GM23338 (cell line): ENCODE measurements around the gene UBXN10. TPM values are rescaled to one million over a fixed set of nuclear protein-coding genes. Genes with fewer than 3 reads are reported as not detected.

Source experiments
- ATAC-seq: fragments of 200-7000 bp; cut with Tn5 transposase; 3 replicates; pipeline ENCODE4 v1.9.1; 2020
- DNase-seq: peaks from one replicate; pipeline ENCODE4 v3.0.0-alpha.2; 2015; ENCODE audit warnings: low spot score
- H2AFZ ChIP-seq: fragments of 200-600 bp; sonication (generic); 2 replicates; pipeline ENCODE4 v1.8.0; 2016; ENCODE audit warnings: antibody characterized with exemption, mild to moderate bottlenecking, moderate library complexity
- H3F3A ChIP-seq: fragments of 200-600 bp; sonication (generic); replicated peaks from 2 replicates; pipeline ENCODE4 v1.8.0; 2017; ENCODE audit warnings: antibody characterized with exemption, mixed run types, low read depth
- H3K27ac ChIP-seq: fragments of 200-600 bp; sonication (generic); 2 replicates; pipeline ENCODE4 v1.6.1; 2016; ENCODE audit warnings: low read depth
- H3K27me3 ChIP-seq: fragments of 200-600 bp; sonication (generic); 2 replicates; pipeline ENCODE4 v1.8.0; 2016; ENCODE audit warnings: mild to moderate bottlenecking, mixed run types, moderate library complexity; ENCODE audit not compliant: insufficient read depth
- H3K36me3 ChIP-seq: fragments of 200-600 bp; sonication (generic); 2 replicates; pipeline ENCODE4 v1.8.0; 2016; ENCODE audit warnings: mild to moderate bottlenecking; ENCODE audit not compliant: insufficient read depth
- H3K4me1 ChIP-seq: fragments of 200-600 bp; sonication (generic); 2 replicates; pipeline ENCODE4 v1.8.0; 2016; ENCODE audit warnings: mild to moderate bottlenecking, moderate library complexity; ENCODE audit not compliant: insufficient read depth
- H3K4me2 ChIP-seq: fragments of 200-600 bp; sonication (generic); 2 replicates; pipeline ENCODE4 v1.7.1; 2017; ENCODE audit warnings: mixed run types
- H3K4me3 ChIP-seq: fragments of 200-600 bp; sonication (generic); 2 replicates; pipeline ENCODE4 v1.6.1; 2016; ENCODE audit warnings: mixed run types
- H3K79me2 ChIP-seq: fragments of 200-600 bp; sonication (generic); replicated peaks from 2 replicates; pipeline ENCODE4 v1.8.0; 2017; ENCODE audit warnings: mild to moderate bottlenecking; ENCODE audit not compliant: insufficient read depth
- H3K9me2 ChIP-seq: fragments of 200-600 bp; sonication (generic); 2 replicates; pipeline ENCODE4 v1.8.0; 2017; ENCODE audit not compliant: insufficient read depth
- H4K20me1 ChIP-seq: fragments of 200-600 bp; sonication (generic); replicated peaks from 2 replicates; pipeline ENCODE4 v1.8.0; 2017; ENCODE audit warnings: mild to moderate bottlenecking; ENCODE audit not compliant: insufficient read depth
- H3K27ac Mint-ChIP-seq: 2 replicates; pipeline ENCODE4 v1.8.0; 2020; ENCODE audit warnings: inconsistent platforms, mild to moderate bottlenecking, moderate library complexity, mixed read lengths
- H3K27me3 Mint-ChIP-seq: 3 replicates; pipeline ENCODE4 v1.8.0; 2022; ENCODE audit warnings: low read depth, mild to moderate bottlenecking, moderate library complexity, mixed read lengths, inconsistent platforms; ENCODE audit not compliant: insufficient read depth, poor library complexity
- H3K36me3 Mint-ChIP-seq: 3 replicates; pipeline ENCODE4 v1.8.0; 2021; ENCODE audit warnings: low read depth, mild to moderate bottlenecking, inconsistent platforms, moderate library complexity, mixed read lengths
- H3K4me1 Mint-ChIP-seq: 3 replicates; pipeline ENCODE4 v1.8.0; 2020; ENCODE audit warnings: mild to moderate bottlenecking, inconsistent platforms, mixed read lengths
- H3K4me3 Mint-ChIP-seq: 3 replicates; pipeline ENCODE4 v1.8.0; 2021; ENCODE audit warnings: moderate library complexity, mild to moderate bottlenecking, inconsistent platforms, mixed read lengths
- H3K9me3 Mint-ChIP-seq: 3 replicates; pipeline ENCODE4 v1.8.0; 2020; ENCODE audit warnings: moderate library complexity, mild to moderate bottlenecking, inconsistent platforms, mixed read lengths
- CREB1 ChIP-seq: fragments of 250-450 bp; sonication (Bioruptor Pico); IDR thresholded peaks from 2 replicates; pipeline ENCODE4 v1.5.0; 2020; ENCODE audit warnings: low read depth, mild to moderate bottlenecking, moderate library complexity
- EZH2 ChIP-seq: fragments of 200-600 bp; sonication (generic); IDR thresholded peaks from one replicate; pipeline ENCODE4 v1.8.0; 2017; ENCODE audit warnings: antibody characterized with exemption, mild to moderate bottlenecking, low read depth; ENCODE audit not compliant: unreplicated experiment
- EZH2phosphoT487 ChIP-seq: fragments of 200-600 bp; sonication (generic); IDR thresholded peaks from one replicate; pipeline ENCODE4 v1.8.1; 2018; ENCODE audit warnings: antibody characterized with exemption; ENCODE audit not compliant: unreplicated experiment
- JUNB ChIP-seq: IDR thresholded peaks from one replicate; pipeline ENCODE4 v1.6.1; 2016; ENCODE audit warnings: antibody characterized with exemption; ENCODE audit not compliant: unreplicated experiment
- NANOG ChIP-seq: IDR thresholded peaks from 2 replicates; pipeline ENCODE4 v1.6.1; 2016; ENCODE audit warnings: antibody characterized with exemption, borderline replicate concordance
- ZNF114 ChIP-seq: fragments of 250-450 bp; sonication (Bioruptor Pico); IDR thresholded peaks from 2 replicates; pipeline ENCODE4 v1.5.0; 2020; ENCODE audit warnings: mild to moderate bottlenecking, moderate library complexity
- ZNF331 ChIP-seq: fragments of 250-450 bp; sonication (Bioruptor Pico); IDR thresholded peaks from 2 replicates; pipeline ENCODE4 v1.5.0; 2020; ENCODE audit warnings: low read depth, mild to moderate bottlenecking, moderate library complexity
- polyA plus RNA-seq: library from polyadenylated mRNA; unstranded; fragments of >200 nt; fragmentation: Nextera tagmentation; extraction: Ambion mirVana; gene quantifications from 2 replicates; pipeline ENCODE4 v1.2.1, GENCODE V29; 2016
- total RNA-seq: library from RNA; depleted of rRNA; stranded (reverse); fragments of >200 nt; shearing (Covaris generic); gene quantifications from 2 replicates; pipeline ENCODE4 v1.2.3, GENCODE V29; 2014
- TF ChIP-seq, protein P1 (sequence below), 2 experiments: fragments of 200-600 bp in 1 of 2; sonication (generic) in 1 of 2; conservative IDR thresholded peaks; 2 replicates each; pipeline versions ENCODE4 v1.5.1 to v1.6.1; 2016 to 2017; ENCODE audit warnings: antibody characterized with exemption in 2 of 2, low read depth in 2 of 2, mild to moderate bottlenecking in 2 of 2, moderate library complexity in 1 of 2
- TF ChIP-seq, protein P2 (sequence below): fragments of 250-450 bp; sonication (Bioruptor Pico); IDR thresholded peaks from 2 replicates; pipeline ENCODE4 v1.5.0; 2020; ENCODE audit warnings: mild to moderate bottlenecking, moderate library complexity

The UBXN10 gene
- total and polyA plus RNA-seq, 2 experiments from 2014 or later, result 0.27 to 0.69 TPM

DNA sequence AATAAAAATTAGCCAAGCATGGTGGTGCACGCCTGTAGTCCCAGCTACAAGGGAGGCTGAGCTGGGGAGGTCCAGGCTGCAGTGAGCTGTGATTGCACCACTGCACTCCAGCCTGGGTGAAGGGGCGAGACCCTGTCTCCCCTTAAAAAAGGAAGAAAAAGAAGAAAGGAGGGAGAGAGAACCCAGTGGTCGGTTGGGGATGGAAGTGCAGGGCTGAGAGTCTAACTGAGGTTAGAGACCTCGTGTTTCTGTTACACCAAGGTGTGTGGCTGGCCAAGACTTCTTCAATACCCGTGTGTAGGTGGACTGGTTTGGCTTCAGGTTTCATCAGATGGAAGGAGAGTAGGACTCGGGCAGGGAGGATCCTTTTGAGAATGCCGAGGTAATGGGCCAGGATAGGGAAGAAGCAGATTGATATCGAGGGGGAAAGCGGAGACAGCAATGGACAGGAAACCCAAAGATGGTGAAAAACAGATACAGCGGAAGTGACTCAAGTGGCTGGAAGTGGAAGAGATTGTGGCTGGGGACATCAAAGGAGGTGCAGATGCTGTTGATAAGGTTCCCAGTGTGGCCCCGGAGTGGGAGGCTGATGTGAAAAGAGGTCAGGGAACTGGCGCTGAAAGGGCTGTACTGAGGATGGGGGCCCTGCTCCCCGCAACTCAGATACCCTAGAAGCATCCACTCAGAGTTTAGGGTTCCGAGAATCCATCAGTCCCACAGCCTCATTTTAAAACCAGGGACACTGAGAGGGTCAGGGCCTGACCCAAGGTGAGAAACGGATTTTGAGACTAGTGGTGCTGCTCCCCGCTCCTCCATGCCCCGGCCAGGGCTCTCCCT, 681 bp upstream of the UBXN10 start:
- TF ChIP-seq JUNB (no peak), NANOG (no peak), EZH2 (no peak), CREB1 (CRISPR knock-in tag) (no peak), ZNF114 (CRISPR knock-in tag) (no peak), EZH2phosphoT487 (no peak)
- TF ChIP-seq, protein P1, sequence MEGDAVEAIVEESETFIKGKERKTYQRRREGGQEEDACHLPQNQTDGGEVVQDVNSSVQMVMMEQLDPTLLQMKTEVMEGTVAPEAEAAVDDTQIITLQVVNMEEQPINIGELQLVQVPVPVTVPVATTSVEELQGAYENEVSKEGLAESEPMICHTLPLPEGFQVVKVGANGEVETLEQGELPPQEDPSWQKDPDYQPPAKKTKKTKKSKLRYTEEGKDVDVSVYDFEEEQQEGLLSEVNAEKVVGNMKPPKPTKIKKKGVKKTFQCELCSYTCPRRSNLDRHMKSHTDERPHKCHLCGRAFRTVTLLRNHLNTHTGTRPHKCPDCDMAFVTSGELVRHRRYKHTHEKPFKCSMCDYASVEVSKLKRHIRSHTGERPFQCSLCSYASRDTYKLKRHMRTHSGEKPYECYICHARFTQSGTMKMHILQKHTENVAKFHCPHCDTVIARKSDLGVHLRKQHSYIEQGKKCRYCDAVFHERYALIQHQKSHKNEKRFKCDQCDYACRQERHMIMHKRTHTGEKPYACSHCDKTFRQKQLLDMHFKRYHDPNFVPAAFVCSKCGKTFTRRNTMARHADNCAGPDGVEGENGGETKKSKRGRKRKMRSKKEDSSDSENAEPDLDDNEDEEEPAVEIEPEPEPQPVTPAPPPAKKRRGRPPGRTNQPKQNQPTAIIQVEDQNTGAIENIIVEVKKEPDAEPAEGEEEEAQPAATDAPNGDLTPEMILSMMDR (conservative IDR thresholded peaks at IDR 0.05; ENCODE audit: low read depth in 2 of 2), result no peak
- H3K27ac Mint-ChIP-seq, result no peak overlapping the region

DNA sequence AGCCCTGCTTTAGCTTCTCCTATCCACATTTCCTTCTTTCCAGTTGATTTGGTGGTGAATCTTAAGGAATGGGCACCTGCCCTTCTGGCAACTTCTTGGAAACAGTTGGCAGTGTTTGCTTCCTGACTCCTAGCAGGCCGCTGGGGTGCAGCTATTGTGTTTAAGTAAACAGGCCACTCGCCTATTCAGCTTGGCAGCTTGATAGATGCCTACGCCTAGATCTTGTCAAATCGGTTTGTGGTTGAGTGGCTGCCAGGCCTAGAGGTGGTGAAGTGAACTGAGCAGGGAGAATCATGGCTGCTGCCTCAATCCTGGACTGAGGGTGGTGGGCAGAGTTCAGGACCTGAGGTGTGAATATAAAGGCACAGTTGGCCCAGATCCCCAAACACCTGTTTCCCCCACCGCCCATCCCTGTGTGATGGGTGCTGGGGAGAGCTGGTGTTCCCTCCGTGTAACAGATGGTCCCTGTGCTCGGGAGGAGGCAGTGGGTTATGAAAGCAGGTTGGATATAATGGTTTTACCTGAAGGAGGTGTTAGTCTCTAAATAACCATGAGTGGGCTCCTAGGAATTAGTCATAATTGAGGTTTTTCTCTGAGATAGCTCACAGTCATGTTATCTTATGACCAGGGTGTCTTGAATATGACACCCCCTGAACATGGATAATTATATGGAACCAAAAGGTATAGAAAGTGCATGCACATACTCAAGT, 1.4 kb downstream of the UBXN10 start:
- DNase-seq, result peak; percentile 9
- Histone ChIP-seq H2AFZ (no peak overlapping the region), H3K9me2 (no peaks in the 10 kb centered on the region), H3K4me3 (no peak overlapping the region; the same call in 1 of the 2 replicates), H3K4me2 (peak overlapping the region; percentile 99), H3K36me3 (no peaks in the 10 kb centered on the region), H3K79me2 (no peaks in the 10 kb centered on the region), H4K20me1 (no peaks in the 10 kb centered on the region), H3K27ac (no peak overlapping the region), H3K27me3 (peaks cover 13% of the 10 kb centered on the region), H3F3A (no peaks in the 10 kb centered on the region), H3K4me1 (peaks cover 9% of the 10 kb centered on the region)
- no peak for ATAC-seq
- Mint-ChIP-seq H3K27ac (no peak overlapping the region), H3K4me3 (peak overlapping the region; percentile 73), H3K27me3 (peaks cover 16% of the 10 kb centered on the region), H3K36me3 (no peaks in the 10 kb centered on the region; the same call in 2 of the 3 replicates), H3K4me1 (peaks cover 23% of the 10 kb centered on the region), H3K9me3 (0 out of 3 replicates have a peak, but pooled peaks cover under 1% of the 10 kb centered on the region)
- TF ChIP-seq, protein P2, sequence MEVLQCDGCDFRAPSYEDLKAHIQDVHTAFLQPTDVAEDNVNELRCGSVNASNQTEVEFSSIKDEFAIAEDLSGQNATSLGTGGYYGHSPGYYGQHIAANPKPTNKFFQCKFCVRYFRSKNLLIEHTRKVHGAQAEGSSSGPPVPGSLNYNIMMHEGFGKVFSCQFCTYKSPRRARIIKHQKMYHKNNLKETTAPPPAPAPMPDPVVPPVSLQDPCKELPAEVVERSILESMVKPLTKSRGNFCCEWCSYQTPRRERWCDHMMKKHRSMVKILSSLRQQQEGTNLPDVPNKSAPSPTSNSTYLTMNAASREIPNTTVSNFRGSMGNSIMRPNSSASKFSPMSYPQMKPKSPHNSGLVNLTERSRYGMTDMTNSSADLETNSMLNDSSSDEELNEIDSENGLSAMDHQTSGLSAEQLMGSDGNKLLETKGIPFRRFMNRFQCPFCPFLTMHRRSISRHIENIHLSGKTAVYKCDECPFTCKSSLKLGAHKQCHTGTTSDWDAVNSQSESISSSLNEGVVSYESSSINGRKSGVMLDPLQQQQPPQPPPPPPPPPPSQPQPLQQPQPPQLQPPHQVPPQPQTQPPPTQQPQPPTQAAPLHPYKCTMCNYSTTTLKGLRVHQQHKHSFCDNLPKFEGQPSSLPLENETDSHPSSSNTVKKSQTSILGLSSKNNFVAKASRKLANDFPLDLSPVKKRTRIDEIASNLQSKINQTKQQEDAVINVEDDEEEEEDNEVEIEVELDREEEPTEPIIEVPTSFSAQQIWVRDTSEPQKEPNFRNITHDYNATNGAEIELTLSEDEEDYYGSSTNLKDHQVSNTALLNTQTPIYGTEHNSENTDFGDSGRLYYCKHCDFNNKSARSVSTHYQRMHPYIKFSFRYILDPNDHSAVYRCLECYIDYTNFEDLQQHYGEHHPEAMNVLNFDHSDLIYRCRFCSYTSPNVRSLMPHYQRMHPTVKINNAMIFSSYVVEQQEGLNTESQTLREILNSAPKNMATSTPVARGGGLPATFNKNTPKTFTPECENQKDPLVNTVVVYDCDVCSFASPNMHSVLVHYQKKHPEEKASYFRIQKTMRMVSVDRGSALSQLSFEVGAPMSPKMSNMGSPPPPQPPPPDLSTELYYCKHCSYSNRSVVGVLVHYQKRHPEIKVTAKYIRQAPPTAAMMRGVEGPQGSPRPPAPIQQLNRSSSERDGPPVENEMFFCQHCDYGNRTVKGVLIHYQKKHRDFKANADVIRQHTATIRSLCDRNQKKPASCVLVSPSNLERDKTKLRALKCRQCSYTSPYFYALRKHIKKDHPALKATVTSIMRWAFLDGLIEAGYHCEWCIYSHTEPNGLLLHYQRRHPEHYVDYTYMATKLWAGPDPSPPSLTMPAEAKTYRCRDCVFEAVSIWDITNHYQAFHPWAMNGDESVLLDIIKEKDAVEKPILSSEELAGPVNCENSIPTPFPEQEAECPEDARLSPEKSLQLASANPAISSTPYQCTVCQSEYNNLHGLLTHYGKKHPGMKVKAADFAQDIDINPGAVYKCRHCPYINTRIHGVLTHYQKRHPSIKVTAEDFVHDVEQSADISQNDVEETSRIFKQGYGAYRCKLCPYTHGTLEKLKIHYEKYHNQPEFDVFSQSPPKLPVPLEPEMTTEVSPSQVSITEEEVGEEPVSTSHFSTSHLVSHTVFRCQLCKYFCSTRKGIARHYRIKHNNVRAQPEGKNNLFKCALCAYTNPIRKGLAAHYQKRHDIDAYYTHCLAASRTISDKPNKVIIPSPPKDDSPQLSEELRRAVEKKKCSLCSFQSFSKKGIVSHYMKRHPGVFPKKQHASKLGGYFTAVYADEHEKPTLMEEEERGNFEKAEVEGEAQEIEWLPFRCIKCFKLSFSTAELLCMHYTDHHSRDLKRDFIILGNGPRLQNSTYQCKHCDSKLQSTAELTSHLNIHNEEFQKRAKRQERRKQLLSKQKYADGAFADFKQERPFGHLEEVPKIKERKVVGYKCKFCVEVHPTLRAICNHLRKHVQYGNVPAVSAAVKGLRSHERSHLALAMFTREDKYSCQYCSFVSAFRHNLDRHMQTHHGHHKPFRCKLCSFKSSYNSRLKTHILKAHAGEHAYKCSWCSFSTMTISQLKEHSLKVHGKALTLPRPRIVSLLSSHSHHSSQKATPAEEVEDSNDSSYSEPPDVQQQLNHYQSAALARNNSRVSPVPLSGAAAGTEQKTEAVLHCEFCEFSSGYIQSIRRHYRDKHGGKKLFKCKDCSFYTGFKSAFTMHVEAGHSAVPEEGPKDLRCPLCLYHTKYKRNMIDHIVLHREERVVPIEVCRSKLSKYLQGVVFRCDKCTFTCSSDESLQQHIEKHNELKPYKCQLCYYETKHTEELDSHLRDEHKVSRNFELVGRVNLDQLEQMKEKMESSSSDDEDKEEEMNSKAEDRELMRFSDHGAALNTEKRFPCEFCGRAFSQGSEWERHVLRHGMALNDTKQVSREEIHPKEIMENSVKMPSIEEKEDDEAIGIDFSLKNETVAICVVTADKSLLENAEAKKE (CRISPR knock-in tag), result no peak
- TF ChIP-seq, protein P1 (conservative IDR thresholded peaks at IDR 0.05; ENCODE audit: low read depth in 2 of 2), result no peak
- no peak for TF ChIP-seq ZNF331

More for the DNA sequence above, 681 bp upstream of the UBXN10 start:
- peaks cover 9% of the 10 kb centered on the region for H3K4me1 ChIP-seq
- H3K4me1 Mint-ChIP-seq, result peaks cover 21% of the 10 kb centered on the region
- H3K27me3 Mint-ChIP-seq, result peaks cover 12% of the 10 kb centered on the region
- H3K27ac ChIP-seq, result no peak overlapping the region
- H3K4me2 ChIP-seq, result peak overlapping the region; percentile 99
- no peaks in the 10 kb centered on the region for H3K9me2 ChIP-seq
- H3K36me3 Mint-ChIP-seq, result no peaks in the 10 kb centered on the region; the same call in 2 of the 3 replicates
- H3K4me3 Mint-ChIP-seq, result peak overlapping the region; percentile 73
- H3K36me3 ChIP-seq, result no peaks in the 10 kb centered on the region
- H3K27me3 ChIP-seq, result peaks cover 13% of the 10 kb centered on the region
- H2AFZ ChIP-seq, result no peak overlapping the region
- no peaks in the 10 kb centered on the region for H3K79me2 ChIP-seq
- no peaks in the 10 kb centered on the region; the same call in 2 of the 3 replicates for H3K9me3 Mint-ChIP-seq
- H3F3A ChIP-seq, result no peaks in the 10 kb centered on the region
- ATAC-seq (no peak), DNase-seq (no peak)
- no peaks in the 10 kb centered on the region for H4K20me1 ChIP-seq
- peak overlapping the region; percentile 89 for H3K4me3 ChIP-seq
